NB4 (cell line): ENCODE results near the gene OMA1.

Experiments
- DNase-seq: peaks from one replicate; pipeline ENCODE4 v3.0.0; 2010; ENCODE audit warnings: low read depth
- H3K4me3 ChIP-seq: one replicate; pipeline ENCODE4 v1.5.1; 2011; ENCODE audit warnings: mild to moderate bottlenecking, low read depth, low read length, moderate library complexity
- CTCF ChIP-seq: IDR thresholded peaks from one replicate; pipeline ENCODE4 v1.5.1; 2012; ENCODE audit warnings: low read depth, low read length
- MAX ChIP-seq: IDR thresholded peaks from 2 replicates; pipeline ENCODE4 v1.6.1; 2011; ENCODE audit warnings: low read depth, low read length
- MYC ChIP-seq: IDR thresholded peaks from 2 replicates; pipeline ENCODE4 v1.6.1; 2011; ENCODE audit warnings: low read depth, low read length
- POLR2A ChIP-seq: IDR thresholded peaks from 2 replicates; pipeline ENCODE4 v1.6.1; 2011; ENCODE audit warnings: mild to moderate bottlenecking; ENCODE audit not compliant: insufficient read length; ENCODE audit errors: extremely low read depth

Gene OMA1

GRCh38 chr1:58588396-58588795, 41.9 kb upstream of the OMA1 start:
- no peak for TF ChIP-seq CTCF
- no peak for TF ChIP-seq MYC
- TF ChIP-seq POLR2A, result no peak
- TF ChIP-seq MAX, result no peak
- no peak for DNase-seq
- no peak overlapping the region for H3K4me3 ChIP-seq

GRCh38 chr1:58587667-58588066, 41.1 kb upstream of the OMA1 start:
- DNase-seq, result no peak
- TF ChIP-seq POLR2A, result no peak
- TF ChIP-seq MYC, result no peak
- no peak for TF ChIP-seq CTCF
- TF ChIP-seq MAX, result no peak
- no peak overlapping the region for H3K4me3 ChIP-seq

GRCh38 chr1:58586271-58586670, 39.7 kb upstream of the OMA1 start:
- no peak overlapping the region for H3K4me3 ChIP-seq
- DNase-seq, result no peak
- TF ChIP-seq MAX, result no peak
- TF ChIP-seq MYC, result no peak
- no peak for TF ChIP-seq POLR2A
- TF ChIP-seq CTCF, result no peak

GRCh38 chr1:58585581-58586151, 39.1 kb upstream of the OMA1 start:
- DNase-seq, result no peak
- TF ChIP-seq POLR2A, result no peak
- no peak for TF ChIP-seq MAX
- TF ChIP-seq CTCF, result no peak
- TF ChIP-seq MYC, result no peak
- H3K4me3 ChIP-seq, result no peak overlapping the region

GRCh38 chr1:58585166-58585565, 38.6 kb upstream of the OMA1 start:
- no peak overlapping the region for H3K4me3 ChIP-seq
- TF ChIP-seq MYC, result no peak
- peak; percentile 8 for DNase-seq

- H3K4me3 ChIP-seq, result no peak overlapping the region
- TF ChIP-seq POLR2A, result no peak
- TF ChIP-seq MAX, result no peak
- TF ChIP-seq MYC, result no peak
- TF ChIP-seq CTCF, result no peak
- DNase-seq, result peak; percentile 85
These were observed 37.8 kb upstream of the OMA1 start for GRCh38 chr1:58584082-58584895.
